HTR-8/SVneo (cell line): Measurements from ENCODE around the gene USP5.
"Not testable (repeated sequence)": the region's sequence is repeated elsewhere in the genome, so short reads cannot be mapped to it uniquely, and the experiment has no call there.

Experiments
- DNase-seq: peaks from one replicate; pipeline ENCODE4 v3.0.0; 2011; ENCODE audit warnings: low spot score, mixed read lengths; ENCODE audit not compliant: insufficient read length
- FAIRE-seq: peaks from 2 replicates; lab custom pipeline; 2011; peaks lifted over from hg19 to GRCh38; lab: Jason Lieb, UNC

Gene USP5

GRCh38 chr12:6883252-6883651 lies 31.3 kb downstream of the USP5 start:
- no peak for FAIRE-seq

GRCh38 chr12:6883683-6884082 lies 31.7 kb downstream of the USP5 start:
- DNase-seq (no peak), FAIRE-seq (no peak)

More at GRCh38 chr12:6883252-6883651, 31.3 kb downstream of the USP5 start:
- no peak for DNase-seq

- FAIRE-seq, result no peak
- no peak for DNase-seq
These were observed 32.6 kb downstream of the USP5 start for GRCh38 chr12:6884539-6884938.

GRCh38 chr12:6886206-6886999 lies 34.5 kb downstream of the USP5 start:
- FAIRE-seq, DNase-seq: not testable (repeated sequence)

GRCh38 chr12:6887460-6887859 lies 35.5 kb downstream of the USP5 start:
- FAIRE-seq (no peak), DNase-seq (no peak)

- DNase-seq (no peak), FAIRE-seq (no peak)
These were observed 36.4 kb downstream of the USP5 start for GRCh38 chr12:6888360-6888759.

GRCh38 chr12:6888794-6889193 lies 36.8 kb downstream of the USP5 start:
- FAIRE-seq, DNase-seq: not testable (repeated sequence)

GRCh38 chr12:6889775-6890573 lies 38.0 kb downstream of the USP5 start:
- not testable (repeated sequence) for DNase-seq, FAIRE-seq

- FAIRE-seq (peak; percentile 99), DNase-seq (peak; percentile 99)
These were observed 39.1 kb downstream of the USP5 start for GRCh38 chr12:6890789-6891645.

- no peak for FAIRE-seq
- DNase-seq, result no peak
These were observed 39.7 kb downstream of the USP5 start for GRCh38 chr12:6891646-6892001.

GRCh38 chr12:6892683-6893082 lies 40.7 kb downstream of the USP5 start:
- not testable (repeated sequence) for DNase-seq, FAIRE-seq

- FAIRE-seq, result no peak
These were observed 42.4 kb downstream of the USP5 start for GRCh38 chr12:6894321-6894720.

GRCh38 chr12:6896846-6897435 lies 45.0 kb downstream of the USP5 start:
- FAIRE-seq (no peak), DNase-seq (no peak)

More at GRCh38 chr12:6894321-6894720, 42.4 kb downstream of the USP5 start:
- no peak for DNase-seq

GRCh38 chr12:6899427-6899826 lies 47.5 kb downstream of the USP5 start:
- FAIRE-seq (no peak), DNase-seq (no peak)

- FAIRE-seq (no peak), DNase-seq (no peak)
These were observed 48.0 kb downstream of the USP5 start for GRCh38 chr12:6899837-6900519.

GRCh38 chr12:6902448-6902847 lies 50.5 kb downstream of the USP5 start:
- DNase-seq (no peak), FAIRE-seq (no peak)

- no peak for DNase-seq
- FAIRE-seq, result peak; percentile 74
These were observed 51.8 kb downstream of the USP5 start for GRCh38 chr12:6903722-6904121.

- peak; percentile 99 for FAIRE-seq
- peak; percentile 95 for DNase-seq
These were observed 52.6 kb downstream of the USP5 start, which contains the start of gene LRRC23 for GRCh38 chr12:6904280-6905276. Gene LRRC23 (plus strand): TSS chr12:6904822. CDS start chr12:6905634, 812 bp downstream.
